Fibroblast of skin of right biceps (primary cell): Measurements from ENCODE around the gene EVA1A.
A peak's percentile ranks its signal among the peaks of the same experiment; 100 is the strongest.
"Not testable (repeated sequence)": the region's sequence is repeated elsewhere in the genome, so short reads cannot be mapped to it uniquely, and the experiment has no call there.

ENCODE experiments used
- DNase-seq: peaks from one replicate; pipeline ENCODE4 v3.0.0-alpha.2; 2013

EVA1A gene

GRCh38 chr2:75480971-75481836 is 79.5 kb downstream of the EVA1A start:
- peak; percentile 30 for DNase-seq

GRCh38 chr2:75477696-75478095 is 83.0 kb downstream of the EVA1A start:
- DNase-seq: not testable (repeated sequence)

GRCh38 chr2:75476761-75477160 is 84.0 kb downstream of the EVA1A start:
- DNase-seq: peak; percentile 91

- no peak for DNase-seq
These were observed 84.8 kb downstream of the EVA1A start for GRCh38 chr2:75475976-75476375.

GRCh38 chr2:75475049-75475448 is 85.7 kb downstream of the EVA1A start:
- DNase-seq: no peak

GRCh38 chr2:75474115-75474514 is 86.6 kb downstream of the EVA1A start:
- DNase-seq: no peak

GRCh38 chr2:75466708-75467311 is 93.9 kb downstream of the EVA1A start:
- DNase-seq: peak; percentile 44

GRCh38 chr2:75465317-75465984 is 95.3 kb downstream of the EVA1A start:
- DNase-seq: peak; percentile 53

- peak; percentile 40 for DNase-seq
These were observed 96.3 kb downstream of the EVA1A start for GRCh38 chr2:75464348-75464946.

GRCh38 chr2:75462721-75463120 is 98.0 kb downstream of the EVA1A start:
- no peak for DNase-seq

GRCh38 chr2:75462206-75462605 is 98.5 kb downstream of the EVA1A start:
- DNase-seq: no peak

GRCh38 chr2:75460630-75461029 is 100.1 kb downstream of the EVA1A start:
- no peak for DNase-seq

- DNase-seq: peak; percentile 80
These were observed 101.0 kb downstream of the EVA1A start for GRCh38 chr2:75459565-75460310.

GRCh38 chr2:75458201-75458600 is 102.5 kb downstream of the EVA1A start:
- no peak for DNase-seq

GRCh38 chr2:75456825-75457224 is 103.9 kb downstream of the EVA1A start:
- no peak for DNase-seq

- no peak for DNase-seq
These were observed 104.6 kb downstream of the EVA1A start for GRCh38 chr2:75456111-75456510.

- no peak for DNase-seq
These were observed 106.5 kb downstream of the EVA1A start for GRCh38 chr2:75454241-75454620.

- DNase-seq: no peak
These were observed 107.1 kb downstream of the EVA1A start for GRCh38 chr2:75453384-75454240.

GRCh38 chr2:75450068-75450467 is 110.7 kb downstream of the EVA1A start:
- DNase-seq: no peak

GRCh38 chr2:75447176-75447575 is 113.6 kb downstream of the EVA1A start:
- no peak for DNase-seq
